Eye (tissue), 1 donor: ENCODE measurements around the gene UBFD1.
"Not testable (repeated sequence)": the region's sequence is repeated elsewhere in the genome, so short reads cannot be mapped to it uniquely, and the experiment has no call there.

Experiments
- DNase-seq: peaks from one replicate; pipeline ENCODE4 v3.0.0-alpha.2; 2015

Gene UBFD1

DNA sequence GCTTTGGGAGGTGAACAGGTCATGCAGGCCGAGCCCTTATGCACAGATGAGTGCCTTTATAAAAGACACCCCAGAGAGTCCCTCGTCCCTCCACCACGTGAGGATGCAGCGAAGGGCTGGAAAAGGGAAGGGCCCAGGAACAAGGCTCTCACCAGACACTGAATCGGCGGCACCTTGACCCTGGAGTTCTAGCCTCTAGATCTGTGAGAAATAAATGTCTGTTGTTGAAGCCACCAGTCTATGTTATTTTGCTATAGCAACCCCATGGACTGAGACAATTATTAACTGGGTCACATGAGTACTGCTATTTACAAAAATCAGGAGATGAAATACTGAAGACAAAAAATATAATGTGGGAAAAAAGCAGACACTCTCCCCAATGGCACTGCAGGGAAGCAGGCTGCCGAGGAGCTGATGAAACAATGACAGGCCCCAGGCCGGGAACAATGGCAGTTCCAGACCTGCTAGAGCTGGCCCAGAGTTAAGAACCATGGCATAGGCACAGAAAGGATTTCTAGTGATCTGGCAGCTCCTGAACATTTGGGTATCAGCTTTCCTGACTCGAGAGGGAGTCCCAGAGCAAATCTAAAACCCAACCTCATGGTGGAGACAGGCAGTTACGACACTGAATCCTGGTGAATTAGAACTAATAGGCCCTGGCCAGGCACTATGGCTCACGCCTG lies 29.4 kb upstream of the UBFD1 start:
- no peak for DNase-seq

- DNase-seq, result no peak
Observed at GRCh38 chr16:23528644-23529310, 28.8 kb upstream of the UBFD1 start.

DNA sequence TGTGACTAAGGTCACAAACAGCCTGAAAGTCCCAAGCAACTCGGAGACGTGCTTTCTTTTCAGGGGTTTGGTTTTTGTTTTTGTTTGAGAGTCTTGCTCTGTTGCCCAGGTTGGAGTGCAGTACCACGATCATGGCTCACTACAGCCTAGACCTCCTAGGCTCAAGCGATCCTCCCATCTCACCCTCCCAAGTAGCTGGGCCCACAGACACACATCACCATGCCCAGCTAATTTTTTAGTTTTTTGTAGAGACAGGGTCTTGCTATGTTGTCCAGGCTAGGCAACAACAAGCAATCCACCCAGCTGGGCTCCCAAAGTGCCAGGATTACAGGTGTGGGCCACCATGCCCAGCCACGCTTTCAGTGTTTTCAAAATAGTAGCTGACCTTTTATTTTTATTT lies 27.5 kb upstream of the UBFD1 start:
- no peak for DNase-seq

DNA sequence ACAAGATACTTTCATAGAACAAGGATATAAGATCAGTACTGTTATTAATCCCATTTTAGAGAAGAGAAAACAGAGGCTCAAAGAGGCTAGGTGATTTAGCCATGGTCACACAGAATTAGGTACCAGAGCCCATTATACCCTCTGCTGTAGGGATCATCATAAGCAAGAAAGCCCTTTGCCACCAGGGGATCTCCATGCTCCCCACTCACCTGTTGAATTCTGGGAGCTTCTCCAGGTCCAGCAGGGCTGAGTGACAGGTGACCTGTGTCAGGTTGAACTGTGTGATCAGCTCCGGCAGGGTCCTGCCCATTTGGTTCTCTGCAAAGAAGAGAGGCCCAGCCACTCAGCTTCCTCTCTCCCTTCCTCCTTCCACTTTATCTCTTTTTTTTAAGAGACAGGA lies 25.1 kb upstream of the UBFD1 start:
- DNase-seq, result no peak

- DNase-seq, result no peak
Observed at GRCh38 chr16:23534868-23535860, 22.4 kb upstream of the UBFD1 start.

- DNase-seq, result no peak
Observed at GRCh38 chr16:23535901-23536300, 21.6 kb upstream of the UBFD1 start.

- no peak for DNase-seq
Observed at GRCh38 chr16:23537390-23537789, 20.1 kb upstream of the UBFD1 start.

DNA sequence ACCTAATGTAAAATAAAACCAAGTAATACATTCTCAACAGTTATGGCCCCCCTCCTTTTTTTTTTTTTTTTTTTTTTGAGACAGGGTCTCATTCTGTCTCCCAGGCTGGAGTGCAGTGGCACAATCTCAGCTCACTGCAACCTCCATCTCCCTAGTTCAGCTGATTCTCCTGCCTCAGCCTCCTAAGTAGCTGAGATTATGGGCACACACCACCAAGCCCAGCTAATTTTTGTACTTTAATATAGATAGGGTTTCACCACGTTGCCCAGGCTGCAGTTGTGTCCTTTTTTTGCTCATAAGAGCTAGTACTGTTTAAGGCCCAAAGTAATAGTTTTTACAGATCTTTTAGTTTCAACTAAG lies 18.6 kb upstream of the UBFD1 start:
- DNase-seq, result no peak

GRCh38 chr16:23539984-23540816 lies 17.3 kb upstream of the UBFD1 start:
- no peak for DNase-seq

DNA sequence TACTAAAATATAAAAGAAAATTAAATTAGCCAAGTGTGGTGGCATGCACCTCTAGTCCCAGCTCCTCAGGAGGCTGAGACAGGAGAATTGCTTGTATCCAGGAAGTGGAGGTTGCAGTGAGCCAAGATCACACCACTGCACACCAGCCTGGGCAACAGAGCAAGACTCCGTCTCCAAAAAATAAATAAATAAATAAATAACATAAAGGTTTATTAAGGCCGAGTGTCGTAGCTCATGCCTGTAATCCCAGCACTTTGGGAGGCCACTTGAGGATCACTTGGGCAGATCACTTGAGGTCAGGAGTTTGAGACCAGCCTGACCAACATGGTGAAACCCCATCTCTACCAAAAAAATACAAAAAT lies 16.7 kb upstream of the UBFD1 start:
- not testable (repeated sequence) for DNase-seq

- DNase-seq, result no peak
Observed at GRCh38 chr16:23544436-23544835, 13.1 kb upstream of the UBFD1 start.

- no peak for DNase-seq
Observed at GRCh38 chr16:23549938-23550337, 7.6 kb upstream of the UBFD1 start.

- no peak for DNase-seq
Observed at GRCh38 chr16:23552161-23552560, 5.4 kb upstream of the UBFD1 start.

- no peak for DNase-seq
Observed at GRCh38 chr16:23554536-23554935, 3.0 kb upstream of the UBFD1 start.

- no peak for DNase-seq
Observed at GRCh38 chr16:23557779-23558702, 514 bp downstream of the UBFD1 start.

GRCh38 chr16:23561586-23561985 lies 4.1 kb downstream of the UBFD1 start:
- no peak for DNase-seq

DNA sequence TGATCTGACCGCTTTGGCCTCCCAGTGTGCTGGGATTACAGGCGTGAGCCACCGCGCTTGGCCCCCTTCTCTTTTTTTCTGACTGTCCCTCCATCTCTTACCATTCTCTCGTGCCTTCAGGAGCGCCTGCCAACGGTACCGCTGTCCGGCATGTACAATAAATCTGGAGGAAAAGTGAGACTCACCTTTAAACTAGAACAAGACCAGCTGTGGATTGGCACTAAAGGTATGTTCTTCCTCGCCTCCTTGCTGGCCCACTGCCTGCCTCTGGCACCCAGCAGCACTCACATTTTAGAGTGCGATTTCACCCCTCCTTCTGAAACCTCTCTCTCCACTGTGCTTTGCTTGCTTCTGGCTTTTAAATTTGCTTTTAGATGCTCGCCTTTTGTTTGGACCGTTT lies 5.0 kb downstream of the UBFD1 start:
- no peak for DNase-seq

GRCh38 chr16:23563186-23563585 lies 5.7 kb downstream of the UBFD1 start:
- no peak for DNase-seq

- DNase-seq, result no peak
Observed at GRCh38 chr16:23564575-23565363, 7.2 kb downstream of the UBFD1 start.

DNA sequence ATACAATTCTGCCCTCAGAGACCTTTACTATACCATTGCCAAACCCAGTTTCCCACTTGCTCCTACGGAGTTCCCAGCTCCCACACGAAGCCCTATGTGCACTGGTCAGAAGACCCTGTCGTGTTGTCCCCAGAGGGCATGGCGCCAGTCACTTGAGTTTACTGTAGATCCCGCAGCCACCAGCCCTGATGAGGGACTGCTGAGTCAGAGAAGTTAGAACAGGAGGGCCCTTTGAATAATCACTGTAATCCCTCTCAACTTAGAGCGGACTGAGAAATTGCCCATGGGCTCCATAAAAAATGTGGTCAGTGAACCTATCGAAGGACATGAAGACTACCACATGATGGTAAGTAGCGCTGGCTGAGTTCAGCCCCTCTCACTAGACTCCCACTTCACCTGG lies 9.2 kb downstream of the UBFD1 start:
- DNase-seq, result no peak

DNA sequence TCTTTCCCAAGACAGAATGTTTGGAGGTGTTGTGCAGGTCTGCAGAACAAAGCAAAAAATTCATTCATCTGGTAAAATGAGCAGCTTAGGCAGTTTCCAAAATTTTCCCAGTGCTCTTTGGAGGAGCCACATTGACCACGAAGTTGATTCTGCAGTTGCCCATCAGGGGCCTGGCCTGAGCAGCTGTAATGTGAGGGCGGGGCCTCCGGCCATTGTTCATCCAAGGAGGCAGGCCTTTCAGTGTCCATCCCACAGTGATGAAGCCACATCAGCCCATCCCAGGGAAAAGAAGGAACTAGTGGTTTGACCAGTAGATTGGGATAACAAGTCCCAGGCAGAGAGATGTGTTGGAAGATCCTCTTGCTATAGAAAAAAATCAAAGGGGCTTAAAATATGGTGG lies 10.1 kb downstream of the UBFD1 start:
- no peak for DNase-seq
